ENCODE measurements around the gene TTLL11.

- TF ChIP-seq ZFP3 (CRISPR knock-in tag; IDR thresholded peaks at IDR 0.05) (no peak), ZFP30 (CRISPR knock-in tag; IDR thresholded peaks at IDR 0.05) (no peak), PATZ1 (CRISPR knock-in tag; IDR thresholded peaks at IDR 0.05; ENCODE audit: borderline replicate concordance) (no peak), ESRRG (CRISPR knock-in tag; IDR thresholded peaks at IDR 0.05) (no peak), TOX (CRISPR knock-in tag; IDR thresholded peaks at IDR 0.05; ENCODE audit: borderline replicate concordance) (no peak), RARB (CRISPR knock-in tag; IDR thresholded peaks at IDR 0.05) (no peak), ARNTL (CRISPR knock-in tag; IDR thresholded peaks at IDR 0.05; ENCODE audit: borderline replicate concordance, low read depth) (no peak), GLIS3 (CRISPR knock-in tag; IDR thresholded peaks at IDR 0.05) (no peak), TSHZ2 (CRISPR knock-in tag; IDR thresholded peaks at IDR 0.05) (no peak), BACH2 (CRISPR knock-in tag; IDR thresholded peaks at IDR 0.05; ENCODE audit: borderline replicate concordance) (no peak), SNAI2 (CRISPR knock-in tag; IDR thresholded peaks at IDR 0.05) (no peak)
- TF ChIP-seq, protein P1, sequence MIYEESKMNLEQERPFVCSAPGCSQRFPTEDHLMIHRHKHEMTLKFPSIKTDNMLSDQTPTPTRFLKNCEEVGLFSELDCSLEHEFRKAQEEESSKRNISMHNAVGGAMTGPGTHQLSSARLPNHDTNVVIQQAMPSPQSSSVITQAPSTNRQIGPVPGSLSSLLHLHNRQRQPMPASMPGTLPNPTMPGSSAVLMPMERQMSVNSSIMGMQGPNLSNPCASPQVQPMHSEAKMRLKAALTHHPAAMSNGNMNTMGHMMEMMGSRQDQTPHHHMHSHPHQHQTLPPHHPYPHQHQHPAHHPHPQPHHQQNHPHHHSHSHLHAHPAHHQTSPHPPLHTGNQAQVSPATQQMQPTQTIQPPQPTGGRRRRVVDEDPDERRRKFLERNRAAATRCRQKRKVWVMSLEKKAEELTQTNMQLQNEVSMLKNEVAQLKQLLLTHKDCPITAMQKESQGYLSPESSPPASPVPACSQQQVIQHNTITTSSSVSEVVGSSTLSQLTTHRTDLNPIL (CRISPR knock-in tag; IDR thresholded peaks at IDR 0.05; ENCODE audit: low read depth), result no peak
Observed at GRCh38 chr9:122119166-122119521, 26.0 kb upstream of the TTLL11 start.

Measured in SK-N-SH treated with all-trans-retinoic acid at 6 μM for 48 hours (cell line).